Motor neuron (in vitro differentiated cells): ENCODE results near the gene EFR3B. TPM values are rescaled to one million over a fixed set of nuclear protein-coding genes. Genes with fewer than 3 reads are reported as not detected.

ENCODE experiments used
- ATAC-seq, 8 experiments: fragments of 200-7000 bp; cut with Tn5 transposase; replicated peaks in 6 of 8; 2 replicates each; pipeline ENCODE4 v1.8.0; 2021; ENCODE audit warnings: mild to moderate bottlenecking in 8 of 8, moderate library complexity in 8 of 8
- H3K27ac ChIP-seq, 2 donors: fragments of 250-450 bp; sonication (Bioruptor Pico); 2 replicates each; pipeline ENCODE4 v1.9.0; 2021; ENCODE audit warnings: antibody characterized with exemption in 2 of 2, mild to moderate bottlenecking in 2 of 2, moderate library complexity in 1 of 2
- H3K4me1 ChIP-seq, 2 donors: fragments of 250-450 bp; sonication (Bioruptor Pico); replicated peaks in 1 of 2; 2 replicates each; pipeline ENCODE4 v1.6.1; 2021; ENCODE audit warnings: antibody characterized with exemption in 2 of 2, mild to moderate bottlenecking in 2 of 2, moderate library complexity in 1 of 2
- H3K4me3 ChIP-seq, 5 donors: fragments of 250-450 bp; sonication (Bioruptor Pico); 2 replicates each; pipeline ENCODE4 v1.9.0; 2021; ENCODE audit warnings: antibody characterized with exemption in 5 of 5, mild to moderate bottlenecking in 5 of 5, moderate library complexity in 4 of 5
- WGBS, 10 experiments: fragments of 450-650 bp; shearing (Covaris generic); methylation state at CpG; one replicate each; pipeline ENCODE4 v1.0.0; 2022; 5-methylcytosine and 5-hydroxymethylcytosine counted together
- in situ Hi-C, 9 experiments: fragments of 400-800 bp; cut with MboI; loops; one replicate each; pipeline ENCODE4 v1.15.0; 2021; ENCODE audit warnings: low sequenced_read_pairs in 9 of 9, low pct_unique_long_range_greater_than_20kb in 2 of 9; ENCODE audit not compliant: unreplicated experiment in 9 of 9
- total RNA-seq, 8 experiments: library from RNA; unstranded; fragments of 300-600 nt; gene quantifications; 2 replicates each; pipeline versions ENCODE4 v1.2.3 to v1.2.4, GENCODE V29; 2022

The EFR3B gene
- total RNA-seq, 8 experiments from 2014 or later: 12.3 to 30.7 (median 21.1) TPM

- ATAC-seq: no peak
- Histone ChIP-seq H3K4me3 (no peak overlapping the region), H3K4me1 (peaks cover 3 to 5% of the 10 kb centered on the region in 2 donors), H3K27ac (no peak overlapping the region)
- in situ Hi-C loops: no loop called here
- WGBS, 10 experiments: 14 to 57% (median 27%) methylated on average over 1 to 2 of the region's 2 CpGs; no CpG with 5 or more reads in 6 of the 10 experiments
These were observed 127.2 kb downstream of the EFR3B start for GRCh38 chr2:25169073-25169470.

GRCh38 chr2:25170888-25171287 is 129.0 kb downstream of the EFR3B start:
- peaks cover 3 to 5% of the 10 kb centered on the region in 2 donors for H3K4me1 ChIP-seq
- ATAC-seq: no peak
- 49 to 100% (median 89%) methylated on average over 2 to 5 of the region's 7 CpGs; no CpG with 5 or more reads in 5 of the 10 experiments for WGBS, 10 experiments
- in situ Hi-C loops: no loop called here
- H3K4me3 ChIP-seq: no peak overlapping the region
- no peak overlapping the region for H3K27ac ChIP-seq

- Histone ChIP-seq H3K4me3 (no peak overlapping the region), H3K27ac (no peak overlapping the region), H3K4me1 (peaks cover 5 to 13% of the 10 kb centered on the region in 2 donors)
- no peak for ATAC-seq
- 40 to 100% (median 81%) methylated on average over 2 to 5 of the region's 5 CpGs; no CpG with 5 or more reads in 1 of the 10 experiments for WGBS, 10 experiments
- in situ Hi-C loops: no loop called here
These were observed 131.8 kb downstream of the EFR3B start for GRCh38 chr2:25173719-25174118.

DNA sequence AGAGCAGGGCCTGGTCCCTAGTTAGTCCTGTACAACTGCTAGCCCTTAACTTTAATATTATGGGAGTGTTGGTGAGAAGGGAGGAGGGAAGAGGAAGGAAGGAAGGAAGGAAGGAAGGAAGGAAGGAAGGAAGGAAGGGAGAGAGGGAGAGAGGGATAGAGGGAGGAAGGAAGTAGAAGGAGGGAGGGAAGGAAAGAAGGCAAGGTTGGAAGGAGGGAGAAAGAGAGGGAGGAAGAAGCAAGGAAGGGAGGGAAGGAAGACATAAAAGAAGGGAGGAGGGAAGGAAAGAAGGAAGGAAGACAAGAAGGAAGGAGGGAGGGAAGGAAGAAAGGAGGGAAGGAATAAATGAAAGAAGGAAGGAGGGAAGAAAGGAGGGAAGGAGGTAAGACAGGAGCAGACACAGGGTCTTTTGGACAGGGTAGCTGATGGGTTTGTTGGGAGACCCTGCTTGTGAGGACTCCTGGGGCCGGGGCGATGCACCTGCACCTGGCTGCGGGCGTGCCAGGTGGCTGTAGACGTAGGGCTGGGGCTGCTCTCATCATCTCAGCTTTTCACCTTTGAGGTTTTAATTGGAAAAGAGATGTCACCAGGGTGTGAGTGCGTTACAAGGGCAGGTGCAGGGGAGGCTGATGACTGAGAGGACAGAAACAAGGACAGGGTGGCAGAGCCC is 132.5 kb downstream of the EFR3B start:
- no peak overlapping the region for H3K27ac ChIP-seq
- no peak overlapping the region for H3K4me3 ChIP-seq
- ATAC-seq: no peak
- in situ Hi-C loops: no loop called here
- H3K4me1 ChIP-seq: peaks cover 5 to 13% of the 10 kb centered on the region in 2 donors
- 70 to 100% (median 92%) methylated on average over 1 to 6 of the region's 6 CpGs; no CpG with 5 or more reads in 1 of the 10 experiments for WGBS, 10 experiments

- in situ Hi-C loops: no loop called here
- ATAC-seq: no peak
- H3K4me3 ChIP-seq: no peak overlapping the region
- H3K4me1 ChIP-seq: peaks cover 5 to 13% of the 10 kb centered on the region in 2 donors
- no peak overlapping the region for H3K27ac ChIP-seq
- 44 to 100% (median 89%) methylated on average over 1 to 6 of the region's 6 CpGs; no CpG with 5 or more reads in 2 of the 10 experiments for WGBS, 10 experiments
These were observed 134.3 kb downstream of the EFR3B start for GRCh38 chr2:25176138-25176537.

GRCh38 chr2:25176541-25177181 is 134.8 kb downstream of the EFR3B start:
- no peak for ATAC-seq

DNA sequence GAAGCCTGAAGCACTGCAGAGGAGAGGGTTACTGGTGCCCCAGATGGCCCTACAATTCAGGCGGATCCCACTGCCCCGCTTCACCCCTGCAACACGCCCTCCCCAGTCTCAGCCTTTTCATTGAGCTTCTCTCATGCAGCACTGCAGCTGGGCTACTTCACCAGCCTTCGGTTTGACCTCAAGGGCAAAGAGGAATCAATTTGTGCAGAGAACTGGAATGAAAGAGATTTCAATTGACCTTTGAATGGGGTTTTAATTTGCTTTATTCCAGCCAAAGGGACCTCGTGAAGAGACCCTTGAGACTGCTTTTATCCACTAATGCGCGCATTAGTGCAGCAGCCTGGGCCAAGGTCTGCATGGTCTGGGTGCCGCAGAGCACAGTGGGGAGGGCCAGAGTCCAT is 135.3 kb downstream of the EFR3B start:
- in situ Hi-C loops: no loop called here
- 2 to 91% (median 20%) methylated on average over 1 to 7 of the region's 8 CpGs; no CpG with 5 or more reads in 4 of the 10 experiments for WGBS, 10 experiments
- peaks cover 5 to 13% of the 10 kb centered on the region in 2 donors for H3K4me1 ChIP-seq
- H3K27ac ChIP-seq: no peak overlapping the region
- ATAC-seq: peak in 5 of 8 experiments; percentile 60 to 98 (median 89)
- H3K4me3 ChIP-seq: no peak overlapping the region

More at GRCh38 chr2:25176541-25177181, 134.8 kb downstream of the EFR3B start:
- H3K4me3 ChIP-seq: no peak overlapping the region
- in situ Hi-C loops: no loop called here
- peaks cover 5 to 13% of the 10 kb centered on the region in 2 donors for H3K4me1 ChIP-seq
- 10 to 95% (median 67%) methylated on average over 2 to 5 of the region's 5 CpGs; no CpG with 5 or more reads in 1 of the 10 experiments for WGBS, 10 experiments
- no peak overlapping the region for H3K27ac ChIP-seq

GRCh38 chr2:25178976-25179375 is 137.1 kb downstream of the EFR3B start:
- Histone ChIP-seq H3K27ac (no peak overlapping the region), H3K4me1 (peaks cover 5 to 13% of the 10 kb centered on the region in 2 donors), H3K4me3 (no peak overlapping the region)
- in situ Hi-C loops: no loop called here
- ATAC-seq: no peak
- WGBS, 10 experiments: 58 to 80% (median 67%) methylated on average over 1 to 7 of the region's 10 CpGs; no CpG with 5 or more reads in 7 of the 10 experiments

DNA sequence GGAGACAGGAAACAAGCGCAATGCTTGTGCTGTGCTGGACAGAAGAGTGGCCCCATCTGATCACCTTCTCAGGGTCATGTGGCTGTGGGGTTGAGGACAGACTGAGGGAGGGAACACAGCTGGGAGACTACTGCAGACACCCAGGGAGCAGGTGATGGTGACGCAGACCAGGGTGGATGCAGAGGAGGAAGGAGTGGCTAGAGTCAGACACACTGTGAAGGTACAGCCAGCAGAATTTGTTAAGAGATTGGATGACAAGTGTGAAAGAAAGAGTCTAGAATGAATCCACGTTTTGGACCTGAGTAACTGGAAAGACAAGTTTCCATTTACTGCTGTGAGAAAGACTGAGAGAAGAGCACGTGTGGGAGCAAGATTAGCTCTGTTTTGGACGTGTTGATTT is 142.4 kb downstream of the EFR3B start:
- in situ Hi-C loops: no loop called here

DNA sequence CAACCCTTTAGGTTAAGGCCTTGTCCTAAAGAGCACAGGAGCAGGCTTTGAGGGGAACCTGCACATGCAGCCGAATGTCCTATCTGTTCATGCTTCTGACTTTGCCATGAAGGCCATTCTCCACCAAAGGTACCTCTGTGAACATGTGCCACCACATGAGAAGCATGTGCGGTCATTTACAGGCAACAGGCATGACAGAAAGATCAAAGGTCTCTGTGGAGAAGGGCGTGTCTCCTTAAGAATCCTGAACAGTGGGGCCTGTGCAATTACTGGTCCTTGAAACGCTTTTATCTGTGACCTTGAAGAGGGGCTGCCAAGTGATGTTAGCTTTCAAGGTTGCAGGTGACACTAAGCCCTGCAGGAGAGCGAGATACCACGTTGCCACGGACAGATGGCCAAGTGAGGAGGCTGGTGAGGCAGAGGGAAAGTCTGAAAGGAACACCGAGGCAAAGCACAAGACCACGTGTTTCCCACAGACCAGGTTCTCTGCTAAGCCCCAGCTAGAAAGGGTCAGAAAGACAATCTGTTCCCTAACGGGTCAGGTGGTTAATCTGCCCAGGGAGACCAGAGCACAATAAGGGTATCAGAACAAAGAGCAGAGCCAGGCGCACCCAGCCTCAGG is 146.0 kb downstream of the EFR3B start:
- no peak overlapping the region for H3K4me3 ChIP-seq
- peaks cover 0 to 7% of the 10 kb centered on the region in 2 donors for H3K4me1 ChIP-seq
- WGBS, 10 experiments: 33 to 88% (median 78%) methylated on average over 2 to 6 of the region's 11 CpGs; no CpG with 5 or more reads in 3 of the 10 experiments
- H3K27ac ChIP-seq: no peak overlapping the region
- peak in 2 of 8 experiments; percentile 10 to 30 for ATAC-seq
- in situ Hi-C loops: no loop called here

More for the DNA sequence above, 142.4 kb downstream of the EFR3B start:
- H3K27ac ChIP-seq: no peak overlapping the region
- WGBS, 10 experiments: 18 to 100% (median 67%) methylated on average over 1 to 5 of the region's 5 CpGs; no CpG with 5 or more reads in 1 of the 10 experiments
- H3K4me1 ChIP-seq: no peaks in the 10 kb centered on the region
- ATAC-seq: peak in 1 of 8 experiments; percentile 64
- no peak overlapping the region for H3K4me3 ChIP-seq

GRCh38 chr2:25188405-25188804 is 146.5 kb downstream of the EFR3B start:
- Histone ChIP-seq H3K27ac (no peak overlapping the region), H3K4me3 (no peak overlapping the region), H3K4me1 (peaks cover 0 to 7% of the 10 kb centered on the region in 2 donors)
- in situ Hi-C loops: no loop called here
- no peak for ATAC-seq
- 66 to 100% (median 80%) methylated on average over 2 to 4 of the region's 4 CpGs for WGBS, 10 experiments

DNA sequence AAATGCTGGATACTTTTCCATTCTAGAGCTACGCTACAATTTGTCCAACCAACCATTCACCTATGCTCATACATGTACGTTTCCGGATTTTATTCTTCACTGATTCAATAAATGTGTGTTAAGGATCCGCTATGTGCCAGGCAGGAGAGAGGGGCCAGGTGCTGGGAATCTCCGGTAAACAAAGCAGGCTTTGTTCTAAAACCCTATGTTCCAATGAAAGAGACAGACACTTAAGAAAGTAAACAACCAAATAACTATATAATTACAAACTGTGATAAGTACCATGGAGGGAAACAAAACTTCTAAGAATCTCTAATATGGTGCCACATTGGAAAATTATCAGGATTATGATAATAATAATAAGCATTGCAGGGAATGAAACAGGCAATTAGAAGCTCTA is 148.7 kb downstream of the EFR3B start:
- Histone ChIP-seq H3K27ac (no peak overlapping the region), H3K4me3 (no peak overlapping the region), H3K4me1 (peaks cover 0 to 7% of the 10 kb centered on the region in 2 donors)
- 75 to 94% (median 85%) methylated on average over 2 to 5 of the region's 5 CpGs for WGBS, 10 experiments
- ATAC-seq: no peak
- in situ Hi-C loops: no loop called here

- H3K4me1 ChIP-seq: peaks cover 0 to 7% of the 10 kb centered on the region in 2 donors
- no peak overlapping the region for H3K27ac ChIP-seq
- 39 to 100% (median 58%) methylated on average over 1 to 3 of the region's 9 CpGs; no CpG with 5 or more reads in 4 of the 10 experiments for WGBS, 10 experiments
- no peak for ATAC-seq
- no peak overlapping the region for H3K4me3 ChIP-seq
- in situ Hi-C loops: no loop called here
These were observed 152.8 kb downstream of the EFR3B start for GRCh38 chr2:25194576-25195122.
